Vagina (tissue), 2 donors: ENCODE results near the gene TMEM59L.

Experiments
- POLR2A ChIP-seq, 2 donors: fragments of 450-650 bp; IDR thresholded peaks; one replicate each; pipeline ENCODE4 v1.6.1; 2017; ENCODE audit warnings: antibody characterized with exemption in 2 of 2, mild to moderate bottlenecking in 2 of 2, moderate library complexity in 2 of 2
- POLR2AphosphoS5 ChIP-seq, 2 donors: sonication (generic); formaldehyde crosslinking; IDR thresholded peaks; one replicate each; pipeline ENCODE4 v1.9.0; 2017; ENCODE audit warnings: antibody characterized with exemption in 2 of 2, mild to moderate bottlenecking in 2 of 2, low read depth in 1 of 2; ENCODE audit not compliant: insufficient read depth in 1 of 2
- TF ChIP-seq, protein P1 (sequence below), 3 experiments: fragments of 450-650 bp in 2 of 3; fragments of 200-600 bp in 1 of 3; sonication (generic) in 1 of 3; IDR thresholded peaks; one replicate each; pipeline ENCODE4 v1.5.1; 2017 to 2019; ENCODE audit warnings: antibody characterized with exemption in 3 of 3, mild to moderate bottlenecking in 2 of 3, moderate library complexity in 2 of 3

DNA sequence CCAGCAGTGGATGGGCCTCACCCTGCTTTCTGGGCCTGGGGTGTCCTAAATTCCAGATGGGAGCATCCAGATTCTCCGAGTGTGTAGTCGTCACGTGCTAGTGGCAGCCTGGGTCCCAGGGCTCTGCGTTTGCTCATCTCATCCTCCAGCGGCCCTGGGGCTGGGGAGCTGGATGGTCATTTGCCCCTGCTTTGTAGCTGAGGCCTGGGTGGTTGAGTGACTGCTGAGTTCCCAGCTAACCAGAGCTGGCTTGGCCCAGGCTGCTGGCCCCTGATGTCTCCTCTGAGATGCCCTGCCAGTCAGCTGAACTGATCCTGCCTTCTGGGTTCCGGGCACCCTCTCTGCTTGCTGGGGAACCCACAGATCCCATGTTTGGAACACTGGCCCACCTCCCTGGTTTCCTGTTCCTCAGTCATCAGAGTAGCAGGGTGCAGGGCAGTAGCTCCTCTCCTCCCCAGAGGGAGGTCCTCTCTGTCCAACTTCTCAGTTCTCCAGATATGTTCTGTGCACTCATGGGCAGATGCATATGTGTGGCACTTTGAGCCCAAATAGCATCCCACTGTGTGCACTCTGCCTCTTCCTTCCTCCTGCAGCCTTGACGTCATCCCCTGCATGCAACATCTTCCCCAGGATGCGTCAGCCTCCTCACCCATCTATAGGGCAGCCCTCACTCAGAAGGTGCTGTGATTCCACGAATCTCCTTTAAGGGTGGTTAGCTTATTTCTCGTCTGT, 48.4 kb downstream of the TMEM59L start:
- TF ChIP-seq, protein P1, sequence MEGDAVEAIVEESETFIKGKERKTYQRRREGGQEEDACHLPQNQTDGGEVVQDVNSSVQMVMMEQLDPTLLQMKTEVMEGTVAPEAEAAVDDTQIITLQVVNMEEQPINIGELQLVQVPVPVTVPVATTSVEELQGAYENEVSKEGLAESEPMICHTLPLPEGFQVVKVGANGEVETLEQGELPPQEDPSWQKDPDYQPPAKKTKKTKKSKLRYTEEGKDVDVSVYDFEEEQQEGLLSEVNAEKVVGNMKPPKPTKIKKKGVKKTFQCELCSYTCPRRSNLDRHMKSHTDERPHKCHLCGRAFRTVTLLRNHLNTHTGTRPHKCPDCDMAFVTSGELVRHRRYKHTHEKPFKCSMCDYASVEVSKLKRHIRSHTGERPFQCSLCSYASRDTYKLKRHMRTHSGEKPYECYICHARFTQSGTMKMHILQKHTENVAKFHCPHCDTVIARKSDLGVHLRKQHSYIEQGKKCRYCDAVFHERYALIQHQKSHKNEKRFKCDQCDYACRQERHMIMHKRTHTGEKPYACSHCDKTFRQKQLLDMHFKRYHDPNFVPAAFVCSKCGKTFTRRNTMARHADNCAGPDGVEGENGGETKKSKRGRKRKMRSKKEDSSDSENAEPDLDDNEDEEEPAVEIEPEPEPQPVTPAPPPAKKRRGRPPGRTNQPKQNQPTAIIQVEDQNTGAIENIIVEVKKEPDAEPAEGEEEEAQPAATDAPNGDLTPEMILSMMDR (IDR thresholded peaks at IDR 0.05), result no peak
- TF ChIP-seq POLR2A (IDR thresholded peaks at IDR 0.05) (no peak), POLR2AphosphoS5 (IDR thresholded peaks at IDR 0.05; ENCODE audit: insufficient read depth in 1 of 2, low read depth in 1 of 2) (no peak)
